ENCODE results near the gene TAMALIN.

The TAMALIN gene

DNA sequence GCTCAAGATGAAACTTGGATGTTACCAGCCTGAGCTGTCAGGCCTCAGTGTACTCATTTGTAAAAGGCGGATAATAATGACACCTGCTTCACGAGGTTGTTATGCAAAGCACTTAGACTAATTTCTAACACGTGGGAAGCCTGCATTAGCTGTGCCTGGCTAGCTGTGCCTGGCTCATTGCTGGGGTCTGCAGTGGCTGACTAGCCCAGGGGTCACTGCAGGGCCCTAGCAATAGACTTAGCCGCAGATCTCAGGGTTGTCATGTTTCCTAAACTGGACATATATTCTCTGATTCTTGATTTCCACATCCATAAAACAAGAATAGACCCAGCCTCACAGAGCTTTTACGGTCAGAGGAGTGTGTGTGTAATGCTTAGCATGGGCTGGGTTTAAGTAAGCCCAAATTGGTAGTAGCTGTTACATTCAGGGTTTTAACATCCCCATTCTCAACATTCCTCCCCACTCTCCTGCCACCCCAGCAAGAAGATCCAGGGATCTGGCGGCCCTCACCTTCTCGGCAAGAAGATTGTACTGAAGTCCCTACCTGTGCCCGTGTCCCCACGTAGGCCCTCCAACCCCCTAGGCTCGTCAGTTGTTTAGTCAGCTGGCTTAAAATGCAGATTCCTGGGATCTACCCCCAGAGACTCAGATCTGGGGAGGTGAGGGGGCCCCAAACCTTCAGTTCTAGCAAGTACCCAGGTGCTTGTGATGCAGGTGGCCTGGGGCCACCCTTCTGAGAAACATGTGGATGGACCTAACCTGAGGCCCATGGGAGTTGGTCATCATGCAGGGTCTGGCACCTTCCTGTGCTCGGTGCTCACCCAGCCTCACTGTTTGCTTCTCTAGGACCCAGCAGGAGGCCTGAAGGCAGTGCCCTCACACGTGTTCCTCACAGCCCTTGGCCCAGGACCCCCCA lies 53.1 kb downstream of the TAMALIN start:
- peaks cover 5% of the 10 kb centered on the region for H3K4me1 Mint-ChIP-seq
- ATAC-seq = no peak
- no peaks in the 10 kb centered on the region for H3K9me3 Mint-ChIP-seq
- H3K27me3 Mint-ChIP-seq = peaks cover 15% of the 10 kb centered on the region
- no peak overlapping the region for H3K4me3 Mint-ChIP-seq
- H3K27ac Mint-ChIP-seq = no peak overlapping the region
- H3K36me3 Mint-ChIP-seq = peaks cover 23% of the 10 kb centered on the region

DNA sequence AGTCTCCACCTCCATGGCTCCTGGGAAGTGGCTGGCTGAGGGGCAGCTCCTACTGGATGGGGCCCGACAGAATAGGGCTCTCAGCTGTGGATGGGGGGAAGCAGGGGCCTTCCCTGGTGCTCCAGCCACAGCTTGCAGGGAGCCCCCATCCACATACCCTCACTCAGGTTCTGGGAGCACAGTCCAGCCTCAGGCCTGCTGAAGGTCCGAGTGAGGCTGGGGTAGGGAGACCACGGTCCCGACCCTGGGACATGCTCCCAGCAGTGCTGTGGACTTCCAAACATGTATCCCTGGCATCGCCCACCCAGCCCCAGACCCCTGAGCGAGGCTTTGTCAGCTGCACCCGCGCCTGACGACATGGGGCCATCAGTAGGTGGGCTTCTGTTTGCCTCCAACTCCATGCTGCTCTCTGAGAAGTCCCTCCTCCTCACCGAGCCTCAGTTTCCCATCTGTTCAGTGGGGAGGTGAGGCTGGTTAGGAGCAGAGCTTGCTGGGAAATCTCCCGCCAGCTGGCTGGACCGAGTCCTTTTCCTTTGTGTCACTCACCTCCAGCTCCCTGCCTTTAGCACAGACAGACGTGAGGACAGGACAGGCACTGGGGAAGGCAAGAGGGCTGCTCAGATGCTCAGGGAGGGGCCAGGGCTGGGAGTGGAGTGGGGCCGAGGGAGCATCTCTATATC lies 53.9 kb downstream of the TAMALIN start:
- Mint-ChIP-seq H3K9me3 (no peaks in the 10 kb centered on the region), H3K4me3 (no peak overlapping the region), H3K27ac (no peak overlapping the region), H3K4me1 (no peaks in the 10 kb centered on the region), H3K27me3 (peaks cover 18% of the 10 kb centered on the region), H3K36me3 (peaks cover 23% of the 10 kb centered on the region)
- ATAC-seq = no peak

DNA sequence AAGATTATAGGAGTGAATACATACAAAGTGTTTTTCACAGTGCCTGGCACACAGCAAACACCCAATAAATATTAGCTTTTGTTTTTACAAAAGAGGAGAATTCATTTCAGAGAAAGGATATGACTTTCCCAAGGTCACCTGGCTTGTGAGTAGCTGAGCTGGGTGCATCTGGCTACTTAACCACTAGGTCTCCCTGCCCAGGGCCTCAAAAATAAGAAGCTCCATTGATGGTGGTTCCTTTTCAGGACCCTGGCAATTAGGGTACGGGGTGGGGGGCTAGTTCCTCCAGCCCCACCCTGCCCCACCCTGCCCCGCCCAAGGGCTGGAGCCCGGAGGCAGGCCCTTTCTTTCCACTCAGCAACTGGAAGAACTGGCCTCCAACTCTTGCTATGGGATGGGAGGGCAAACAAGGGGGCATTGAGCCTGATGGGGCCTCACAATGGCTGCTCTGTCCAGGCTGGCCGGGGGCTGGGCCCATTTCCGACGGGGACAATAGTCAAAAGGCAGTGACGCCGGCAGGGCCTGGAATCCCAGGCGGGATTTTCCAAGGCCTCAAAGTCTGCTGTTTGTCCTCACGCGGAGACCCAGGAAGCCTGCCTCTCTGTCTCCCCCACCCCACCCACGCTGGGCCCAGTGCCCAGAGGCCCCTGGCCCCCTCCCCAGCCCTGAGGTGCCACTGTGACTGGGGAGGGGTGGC lies 54.9 kb downstream of the TAMALIN start:
- H3K4me3 Mint-ChIP-seq = no peak overlapping the region
- H3K4me1 Mint-ChIP-seq = no peaks in the 10 kb centered on the region
- no peaks in the 10 kb centered on the region for H3K9me3 Mint-ChIP-seq
- no peak overlapping the region for H3K27ac Mint-ChIP-seq
- peaks cover 18% of the 10 kb centered on the region for H3K36me3 Mint-ChIP-seq
- ATAC-seq = no peak
- H3K27me3 Mint-ChIP-seq = peaks cover 18% of the 10 kb centered on the region

DNA sequence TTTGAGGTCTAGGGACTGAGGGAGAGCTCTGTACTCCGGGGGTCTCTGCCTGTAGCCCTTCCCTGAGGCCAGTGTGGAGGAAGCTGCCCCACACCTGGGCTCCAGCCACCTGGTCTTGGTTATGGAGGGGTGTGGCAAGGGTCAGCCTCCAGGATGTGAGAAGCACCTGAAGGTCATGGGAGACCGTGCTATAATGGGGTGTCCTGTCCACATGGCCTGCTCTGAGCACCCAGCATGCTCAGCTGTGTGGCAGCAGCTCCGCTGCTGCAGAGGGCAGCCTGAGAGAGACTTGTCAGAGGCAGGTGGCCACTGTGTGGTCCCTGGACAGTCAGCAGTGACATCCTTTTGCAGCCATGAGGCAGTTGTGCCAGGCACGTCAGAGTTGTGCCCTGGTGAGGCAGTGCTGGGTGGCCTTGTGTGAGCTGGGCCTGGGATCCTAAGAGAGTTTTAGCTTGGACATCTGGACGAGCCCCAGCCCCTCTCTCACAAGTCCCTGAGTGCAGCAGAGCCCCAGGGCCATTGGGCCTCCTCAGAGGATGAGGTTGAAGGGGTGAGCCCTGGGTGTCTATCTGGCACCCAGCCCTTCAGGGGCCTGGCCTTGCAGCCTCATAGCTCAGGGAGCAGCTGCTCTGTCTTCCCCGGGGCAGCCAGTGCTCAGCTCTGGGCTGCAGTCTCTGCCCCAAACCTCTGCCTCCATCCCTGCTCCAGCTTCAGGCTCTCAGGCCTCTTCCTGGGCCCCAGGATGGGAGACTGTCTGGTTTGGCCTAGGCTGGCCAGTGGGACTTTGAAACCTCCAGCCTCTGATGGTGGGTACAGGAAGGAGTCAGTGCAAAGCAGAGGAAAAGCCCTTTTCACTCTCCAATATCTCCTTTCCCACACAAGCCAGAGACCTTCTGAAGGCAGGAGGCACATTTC lies 55.7 kb downstream of the TAMALIN start:
- Mint-ChIP-seq H3K36me3 (peaks cover 12% of the 10 kb centered on the region), H3K27ac (no peak overlapping the region)

DNA sequence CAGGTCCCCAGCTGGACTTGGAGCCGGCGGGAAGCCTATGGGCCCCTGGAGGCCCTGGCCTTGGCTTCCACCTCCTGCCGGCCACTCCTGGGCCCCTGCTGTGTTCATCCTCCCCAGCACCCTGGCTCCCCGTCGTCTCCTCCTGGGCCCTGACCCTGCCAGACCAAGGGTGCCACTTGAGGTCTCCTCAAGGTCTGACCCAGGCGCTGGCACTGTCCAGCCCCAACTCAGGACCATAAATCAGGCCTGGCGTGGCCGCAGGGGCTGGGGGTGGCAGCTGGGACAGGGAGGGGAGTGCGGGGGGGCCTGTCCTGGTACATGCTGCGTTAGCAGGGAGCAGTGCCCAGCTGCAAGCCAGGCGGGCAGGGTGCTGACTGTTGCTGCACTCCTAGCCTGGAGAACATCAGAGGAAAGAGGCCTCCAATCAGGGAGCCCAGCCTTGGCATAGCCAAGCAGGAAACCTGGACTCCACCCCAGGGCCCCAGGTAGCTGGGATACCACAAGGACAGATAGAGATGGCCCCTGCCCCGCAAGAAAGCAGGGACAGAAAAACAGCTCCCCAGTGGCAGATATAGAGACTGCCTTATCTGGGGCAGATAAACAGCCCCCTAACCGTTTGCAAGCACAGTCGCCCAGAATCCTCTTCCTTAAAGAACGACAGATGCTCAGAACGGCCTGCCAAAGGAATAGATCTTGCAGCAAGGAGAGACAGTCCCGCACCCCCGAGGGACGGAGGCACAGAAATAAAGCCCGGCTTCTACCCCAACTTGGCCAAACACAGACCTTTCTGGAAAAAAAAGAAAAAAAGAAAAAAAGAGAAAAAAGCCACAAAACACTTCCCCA lies 56.6 kb downstream of the TAMALIN start:
- no peaks in the 10 kb centered on the region for H3K9me3 Mint-ChIP-seq
- H3K4me3 Mint-ChIP-seq = no peak overlapping the region
- peaks cover 8% of the 10 kb centered on the region for H3K36me3 Mint-ChIP-seq
- H3K27me3 Mint-ChIP-seq = peaks cover 18% of the 10 kb centered on the region
- ATAC-seq = no peak
- no peaks in the 10 kb centered on the region for H3K4me1 Mint-ChIP-seq
- H3K27ac Mint-ChIP-seq = no peak overlapping the region

More for the DNA sequence above, 55.7 kb downstream of the TAMALIN start:
- H3K4me3 Mint-ChIP-seq = no peak overlapping the region
- no peaks in the 10 kb centered on the region for H3K4me1 Mint-ChIP-seq
- no peaks in the 10 kb centered on the region for H3K9me3 Mint-ChIP-seq
- H3K27me3 Mint-ChIP-seq = peaks cover 18% of the 10 kb centered on the region
- no peak for ATAC-seq

DNA sequence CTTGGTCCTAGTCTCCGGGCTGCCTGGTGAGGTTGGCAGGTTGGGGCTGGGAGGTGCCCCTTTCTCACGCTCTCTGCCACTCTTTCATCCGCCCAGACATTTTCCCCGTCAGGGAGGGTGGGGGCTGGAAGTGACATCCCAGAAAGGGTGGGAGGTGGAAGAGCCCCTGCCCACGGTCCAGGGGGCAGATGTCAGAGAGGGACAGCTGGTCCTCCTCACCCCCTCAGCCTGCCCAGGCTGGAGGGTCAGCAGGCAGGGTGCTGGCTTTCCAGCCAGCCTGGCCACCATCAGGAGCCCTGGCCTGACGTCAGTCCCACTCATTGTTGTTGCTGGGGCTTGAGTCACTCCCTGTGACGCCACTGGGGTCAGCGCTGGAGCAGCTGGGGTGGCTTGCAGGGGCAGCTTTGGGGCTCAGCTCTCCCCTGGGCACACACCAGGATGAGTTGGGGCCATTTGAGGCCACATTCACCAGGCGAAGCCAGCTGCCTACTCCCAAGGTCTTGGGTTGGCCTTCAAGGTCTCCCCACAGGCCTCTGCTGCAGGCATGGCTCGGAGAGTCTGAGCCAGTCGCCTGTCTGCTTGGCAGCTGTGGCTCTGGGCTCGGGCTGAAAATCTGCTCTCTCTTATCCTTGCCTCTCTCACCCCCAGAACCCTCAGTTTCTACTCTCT lies 57.4 kb downstream of the TAMALIN start:
- no peak for ATAC-seq
- Mint-ChIP-seq H3K4me1 (peaks cover under 1% of the 10 kb centered on the region), H3K4me3 (no peak overlapping the region), H3K9me3 (no peaks in the 10 kb centered on the region), H3K27me3 (peaks cover 18% of the 10 kb centered on the region), H3K36me3 (peaks cover under 1% of the 10 kb centered on the region), H3K27ac (peak overlapping the region; percentile 38)

Measured in stimulated activated memory B cell treated with anti-CD40 and anti-IgM and Interleukin-4, amounts not matched to agents 10 μg/mL and 1 μg/mL and 100 μg/mL, for 72 hours (primary cell).